Astrocyte (in vitro differentiated cells and primary cell): Measurements from ENCODE around the gene C1orf87.

ENCODE experiments used
- EZH2 ChIP-seq: IDR thresholded peaks from 2 replicates; pipeline ENCODE4 v1.6.1; 2012; ENCODE audit warnings: mild to moderate bottlenecking, low read length, inconsistent platforms; ENCODE audit not compliant: insufficient read depth
- TF ChIP-seq, protein P1 (sequence below): IDR thresholded peaks from 2 replicates; pipeline ENCODE4 v1.5.1; 2011; ENCODE audit warnings: low read depth, mild to moderate bottlenecking, inconsistent platforms, low read length, moderate library complexity; ENCODE audit not compliant: insufficient read depth

DNA sequence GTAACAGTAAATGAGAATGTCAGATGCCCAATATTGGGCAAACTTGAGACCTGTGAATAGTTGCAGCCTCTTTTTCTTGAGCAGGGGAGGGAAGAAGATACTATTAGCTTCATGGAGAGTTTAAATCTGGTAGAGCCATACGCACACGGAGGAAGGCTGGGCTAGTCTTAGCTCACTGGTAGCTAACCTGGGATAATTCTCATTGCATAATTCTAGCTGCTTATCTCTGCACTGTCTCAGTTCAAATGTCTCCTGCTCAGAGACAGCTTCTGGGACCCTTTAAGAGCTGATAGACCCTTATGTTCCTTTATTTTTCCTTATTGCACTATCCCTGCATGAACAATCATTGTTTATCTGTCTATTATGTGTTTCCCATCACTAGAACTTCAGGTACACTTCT is 8.4 kb downstream of the C1orf87 start:
- TF ChIP-seq, protein P1, sequence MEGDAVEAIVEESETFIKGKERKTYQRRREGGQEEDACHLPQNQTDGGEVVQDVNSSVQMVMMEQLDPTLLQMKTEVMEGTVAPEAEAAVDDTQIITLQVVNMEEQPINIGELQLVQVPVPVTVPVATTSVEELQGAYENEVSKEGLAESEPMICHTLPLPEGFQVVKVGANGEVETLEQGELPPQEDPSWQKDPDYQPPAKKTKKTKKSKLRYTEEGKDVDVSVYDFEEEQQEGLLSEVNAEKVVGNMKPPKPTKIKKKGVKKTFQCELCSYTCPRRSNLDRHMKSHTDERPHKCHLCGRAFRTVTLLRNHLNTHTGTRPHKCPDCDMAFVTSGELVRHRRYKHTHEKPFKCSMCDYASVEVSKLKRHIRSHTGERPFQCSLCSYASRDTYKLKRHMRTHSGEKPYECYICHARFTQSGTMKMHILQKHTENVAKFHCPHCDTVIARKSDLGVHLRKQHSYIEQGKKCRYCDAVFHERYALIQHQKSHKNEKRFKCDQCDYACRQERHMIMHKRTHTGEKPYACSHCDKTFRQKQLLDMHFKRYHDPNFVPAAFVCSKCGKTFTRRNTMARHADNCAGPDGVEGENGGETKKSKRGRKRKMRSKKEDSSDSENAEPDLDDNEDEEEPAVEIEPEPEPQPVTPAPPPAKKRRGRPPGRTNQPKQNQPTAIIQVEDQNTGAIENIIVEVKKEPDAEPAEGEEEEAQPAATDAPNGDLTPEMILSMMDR: no peak
- TF ChIP-seq EZH2: no peak
